Thyroid gland (tissue), 4 donors: ENCODE data around the gene POLR1A.

Experiments
- POLR2A ChIP-seq, 2 donors: fragments of 450-650 bp; IDR thresholded peaks; one replicate each; pipeline ENCODE4 v1.6.1; 2017; ENCODE audit warnings: antibody characterized with exemption in 2 of 2, mild to moderate bottlenecking in 2 of 2, moderate library complexity in 1 of 2
- TF ChIP-seq, protein P1 (sequence below), 6 experiments: fragments of 200-600 bp in 3 of 6; fragments of 450-650 bp in 3 of 6; sonication (generic) in 3 of 6; IDR thresholded peaks; one replicate each; pipeline ENCODE4 v1.5.1; 2016 to 2019; ENCODE audit warnings: antibody characterized with exemption in 6 of 6, mild to moderate bottlenecking in 2 of 6, inconsistent platforms in 1 of 6, moderate library complexity in 1 of 6

DNA sequence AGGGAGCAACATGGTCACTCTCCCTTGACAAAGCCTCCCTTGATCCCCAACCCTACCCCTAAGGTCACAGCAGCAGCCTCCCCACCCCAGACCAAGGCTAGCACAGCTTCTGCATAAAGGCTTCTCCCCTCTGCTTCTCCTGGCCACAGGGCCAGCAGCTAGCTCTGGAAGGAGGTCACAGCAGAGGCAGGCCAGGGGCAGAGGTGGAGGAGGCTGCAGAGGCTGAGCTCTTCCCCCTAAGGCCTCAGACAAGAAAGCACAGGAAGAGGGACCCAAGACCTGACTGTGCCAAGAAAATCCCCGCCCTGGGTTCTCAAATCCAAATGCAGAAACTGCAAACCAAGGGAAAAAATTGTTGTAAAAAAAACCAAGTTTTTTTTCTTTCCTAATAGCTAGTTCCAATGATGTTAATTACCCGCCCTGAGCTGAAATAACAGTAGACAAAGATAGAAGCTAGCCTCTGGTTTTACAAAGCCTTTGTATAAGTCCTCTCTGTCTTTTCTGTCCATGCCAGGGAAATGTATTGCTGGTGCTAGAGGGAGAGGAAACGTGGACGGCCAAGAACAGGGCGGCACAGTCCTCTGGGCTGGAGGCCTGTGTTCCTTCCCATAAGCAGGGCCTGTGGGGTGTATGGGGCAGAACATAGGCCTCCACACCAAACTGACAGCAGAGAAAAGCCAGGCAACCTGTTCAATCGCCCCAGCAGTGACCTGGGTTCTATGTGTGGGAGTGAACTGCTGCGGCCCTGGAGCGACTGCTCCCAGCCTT, 79.5 kb downstream of the POLR1A start:
- TF ChIP-seq, protein P1, sequence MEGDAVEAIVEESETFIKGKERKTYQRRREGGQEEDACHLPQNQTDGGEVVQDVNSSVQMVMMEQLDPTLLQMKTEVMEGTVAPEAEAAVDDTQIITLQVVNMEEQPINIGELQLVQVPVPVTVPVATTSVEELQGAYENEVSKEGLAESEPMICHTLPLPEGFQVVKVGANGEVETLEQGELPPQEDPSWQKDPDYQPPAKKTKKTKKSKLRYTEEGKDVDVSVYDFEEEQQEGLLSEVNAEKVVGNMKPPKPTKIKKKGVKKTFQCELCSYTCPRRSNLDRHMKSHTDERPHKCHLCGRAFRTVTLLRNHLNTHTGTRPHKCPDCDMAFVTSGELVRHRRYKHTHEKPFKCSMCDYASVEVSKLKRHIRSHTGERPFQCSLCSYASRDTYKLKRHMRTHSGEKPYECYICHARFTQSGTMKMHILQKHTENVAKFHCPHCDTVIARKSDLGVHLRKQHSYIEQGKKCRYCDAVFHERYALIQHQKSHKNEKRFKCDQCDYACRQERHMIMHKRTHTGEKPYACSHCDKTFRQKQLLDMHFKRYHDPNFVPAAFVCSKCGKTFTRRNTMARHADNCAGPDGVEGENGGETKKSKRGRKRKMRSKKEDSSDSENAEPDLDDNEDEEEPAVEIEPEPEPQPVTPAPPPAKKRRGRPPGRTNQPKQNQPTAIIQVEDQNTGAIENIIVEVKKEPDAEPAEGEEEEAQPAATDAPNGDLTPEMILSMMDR (IDR thresholded peaks at IDR 0.05), result no peak
- TF ChIP-seq POLR2A (IDR thresholded peaks at IDR 0.05), result no peak
